Measurements from ENCODE around the gene HSPA8. TPM values are rescaled to one million over a fixed set of nuclear protein-coding genes. Genes with fewer than 3 reads are reported as not detected.

The HSPA8 gene
- total RNA-seq, 1 donor: 2,226 TPM

DNA sequence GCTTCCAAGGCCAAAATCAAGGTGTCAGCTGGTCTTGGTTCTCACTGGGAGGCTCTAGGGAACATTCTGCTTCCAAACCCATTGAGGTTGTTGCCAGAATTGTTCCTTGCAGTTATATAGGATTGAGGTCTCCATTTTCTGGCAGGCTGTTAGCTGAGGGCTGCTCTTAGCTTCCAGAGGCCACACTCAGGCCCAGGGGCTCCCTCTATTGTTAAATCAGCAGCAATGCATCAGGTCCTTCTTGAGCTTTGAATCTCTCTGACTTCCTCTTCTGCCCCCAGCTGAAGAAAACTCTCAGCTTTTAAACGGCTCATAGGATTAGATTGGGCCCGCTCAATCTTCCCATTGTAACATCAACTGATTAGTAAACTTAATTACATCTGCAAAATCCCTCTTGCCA lies 41.0 kb downstream of the HSPA8 start:
- Histone ChIP-seq H3K4me1 (ENCODE audit: insufficient read depth, low read length) (no peaks in the 10 kb centered on the region), H3K4me2 (ENCODE audit: insufficient read depth, low read length) (no peak overlapping the region), H2AFZ (ENCODE audit: low read length) (no peak overlapping the region), H3K9me3 (ENCODE audit: low read depth, low read length) (no peaks in the 10 kb centered on the region), H4K20me1 (ENCODE audit: insufficient read depth, low read length) (no peaks in the 10 kb centered on the region), H3K36me3 (ENCODE audit: insufficient read depth, low read length) (no peaks in the 10 kb centered on the region), H3K27me3 (ENCODE audit: insufficient read depth, low read length) (peaks cover 14% of the 10 kb centered on the region), H3K4me3 (ENCODE audit: insufficient read depth, low read length) (no peak overlapping the region), H3K27ac (ENCODE audit: low read depth, low read length) (no peak overlapping the region), H3K79me2 (ENCODE audit: insufficient read depth, low read length) (no peaks in the 10 kb centered on the region)
- peak; percentile 91 for DNase-seq (ENCODE audit: insufficient read length, low spot score, missing footprints)
- TF ChIP-seq, protein P1, sequence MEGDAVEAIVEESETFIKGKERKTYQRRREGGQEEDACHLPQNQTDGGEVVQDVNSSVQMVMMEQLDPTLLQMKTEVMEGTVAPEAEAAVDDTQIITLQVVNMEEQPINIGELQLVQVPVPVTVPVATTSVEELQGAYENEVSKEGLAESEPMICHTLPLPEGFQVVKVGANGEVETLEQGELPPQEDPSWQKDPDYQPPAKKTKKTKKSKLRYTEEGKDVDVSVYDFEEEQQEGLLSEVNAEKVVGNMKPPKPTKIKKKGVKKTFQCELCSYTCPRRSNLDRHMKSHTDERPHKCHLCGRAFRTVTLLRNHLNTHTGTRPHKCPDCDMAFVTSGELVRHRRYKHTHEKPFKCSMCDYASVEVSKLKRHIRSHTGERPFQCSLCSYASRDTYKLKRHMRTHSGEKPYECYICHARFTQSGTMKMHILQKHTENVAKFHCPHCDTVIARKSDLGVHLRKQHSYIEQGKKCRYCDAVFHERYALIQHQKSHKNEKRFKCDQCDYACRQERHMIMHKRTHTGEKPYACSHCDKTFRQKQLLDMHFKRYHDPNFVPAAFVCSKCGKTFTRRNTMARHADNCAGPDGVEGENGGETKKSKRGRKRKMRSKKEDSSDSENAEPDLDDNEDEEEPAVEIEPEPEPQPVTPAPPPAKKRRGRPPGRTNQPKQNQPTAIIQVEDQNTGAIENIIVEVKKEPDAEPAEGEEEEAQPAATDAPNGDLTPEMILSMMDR (IDR thresholded peaks at IDR 0.05; ENCODE audit: extremely low read depth, low read depth, low read length): peak; percentile 77

DNA sequence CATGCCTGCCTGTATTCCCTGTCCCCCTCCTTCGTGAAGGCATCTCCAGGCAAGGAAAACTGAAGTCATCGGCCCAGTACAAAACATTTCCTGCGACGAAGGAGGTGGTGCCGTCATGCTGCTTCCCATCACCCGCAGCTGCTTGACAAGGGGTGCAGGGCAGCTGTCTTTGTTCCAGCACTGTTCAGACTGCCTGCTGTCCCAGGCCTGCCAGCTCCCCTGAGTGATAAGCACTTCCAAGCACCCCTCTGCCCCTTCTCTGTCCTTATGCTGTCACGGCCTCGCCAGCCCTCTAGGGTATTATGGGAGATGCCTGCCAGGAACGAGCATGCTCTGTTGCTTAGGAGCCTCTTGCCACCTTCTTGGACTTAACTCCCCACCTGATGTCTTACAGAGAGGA lies 43.2 kb downstream of the HSPA8 start:
- H3K4me2 ChIP-seq (ENCODE audit: insufficient read depth, low read length): no peak overlapping the region
- H3K79me2 ChIP-seq (ENCODE audit: insufficient read depth, low read length): no peaks in the 10 kb centered on the region
- no peak overlapping the region for H2AFZ ChIP-seq (ENCODE audit: low read length)
- no peaks in the 10 kb centered on the region for H3K36me3 ChIP-seq (ENCODE audit: insufficient read depth, low read length)
- H3K27ac ChIP-seq (ENCODE audit: low read depth, low read length): no peak overlapping the region
- H3K4me3 ChIP-seq (ENCODE audit: insufficient read depth, low read length): no peak overlapping the region
- DNase-seq (ENCODE audit: insufficient read length, low spot score, missing footprints): no peak
- H4K20me1 ChIP-seq (ENCODE audit: insufficient read depth, low read length): no peaks in the 10 kb centered on the region
- H3K4me1 ChIP-seq (ENCODE audit: insufficient read depth, low read length): no peaks in the 10 kb centered on the region
- H3K27me3 ChIP-seq (ENCODE audit: insufficient read depth, low read length): peaks cover 13% of the 10 kb centered on the region
- no peaks in the 10 kb centered on the region for H3K9me3 ChIP-seq (ENCODE audit: low read depth, low read length)
- TF ChIP-seq, protein P1 (IDR thresholded peaks at IDR 0.05; ENCODE audit: extremely low read depth, low read depth, low read length): no peak

DNA sequence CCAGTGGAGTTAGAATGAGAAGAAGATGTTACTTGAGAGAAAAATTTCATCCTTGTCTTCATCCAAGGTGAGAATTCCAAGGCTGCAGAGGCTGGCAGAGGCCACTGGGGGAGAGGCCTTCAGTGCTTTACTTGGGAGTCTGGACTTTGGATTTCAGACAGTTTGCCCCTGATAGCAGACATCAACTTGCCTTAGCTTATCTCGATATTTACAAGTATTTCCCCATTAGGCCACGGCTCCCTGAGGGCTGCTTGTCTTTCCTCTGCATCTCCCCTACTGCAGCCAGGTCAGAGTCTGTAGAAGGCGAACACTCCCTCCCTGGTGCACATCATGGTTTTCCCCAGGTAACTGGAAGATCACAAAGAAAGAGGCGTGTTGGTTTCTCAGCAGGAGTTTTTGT lies 50.4 kb downstream of the HSPA8 start:
- Histone ChIP-seq H3K27ac (ENCODE audit: low read depth, low read length) (no peak overlapping the region), H3K27me3 (ENCODE audit: insufficient read depth, low read length) (peaks cover 20% of the 10 kb centered on the region)
- TF ChIP-seq, protein P1 (IDR thresholded peaks at IDR 0.05; ENCODE audit: extremely low read depth, low read depth, low read length): no peak

More for the DNA sequence above, 50.4 kb downstream of the HSPA8 start:
- no peak overlapping the region for H2AFZ ChIP-seq (ENCODE audit: low read length)
- H3K36me3 ChIP-seq (ENCODE audit: insufficient read depth, low read length): no peaks in the 10 kb centered on the region
- H3K4me2 ChIP-seq (ENCODE audit: insufficient read depth, low read length): no peak overlapping the region
- H3K9me3 ChIP-seq (ENCODE audit: low read depth, low read length): no peaks in the 10 kb centered on the region
- H4K20me1 ChIP-seq (ENCODE audit: insufficient read depth, low read length): no peaks in the 10 kb centered on the region
- H3K4me1 ChIP-seq (ENCODE audit: insufficient read depth, low read length): no peaks in the 10 kb centered on the region
- no peak overlapping the region for H3K4me3 ChIP-seq (ENCODE audit: insufficient read depth, low read length)
- H3K79me2 ChIP-seq (ENCODE audit: insufficient read depth, low read length): no peaks in the 10 kb centered on the region
- DNase-seq (ENCODE audit: insufficient read length, low spot score, missing footprints): no peak

Small RNA genes within 50 kb of the gene (small RNA-seq; reads per million reads assigned to genes)
- gene RPL31P47: not detected
- not detected for gene SNORD14C
- not detected for gene SNORD14D
- gene SNORD14E: 145 reads per million, percentile 97 among the genes with 10 or more reads in this experiment

Other genes with a start within 250 kb of the HSPA8 start
- 0.59 and 1.1 TPM in 2 replicates for gene CRTAM, start 223.6 kb downstream of the HSPA8 start, total RNA-seq
- 11.8 and 12.7 TPM in 2 replicates for gene JHY, start 179.4 kb downstream of the HSPA8 start, total RNA-seq
- not detected in 2 replicates for gene BSX, start 80.3 kb downstream of the HSPA8 start, total RNA-seq
- 174 and 210 TPM in 2 replicates for gene CLMP, start 133.1 kb upstream of the HSPA8 start, total RNA-seq